PC-3 (cell line): ENCODE results near the gene PIGK. TPM values are rescaled to one million over a fixed set of nuclear protein-coding genes. Genes with fewer than 3 reads are reported as not detected.

Experiments
- ATAC-seq: fragments of 200-7000 bp; cut with Tn5 transposase; 2 replicates; pipeline ENCODE4 v1.9.1; 2020; ENCODE audit warnings: mild to moderate bottlenecking, moderate library complexity
- BruUV-seq: library from RNA; stranded (reverse); fragments of 400-500 nt; replicated peaks from 2 replicates; lab custom pipeline; 2021; lab: Mats Ljungman, UMichigan
- CTCF ChIA-PET: fragments of 300-600 bp; sonication (Branson Sonifier 250); formaldehyde crosslinking; loops from one replicate; lab custom pipeline; 2022; ENCODE audit warnings: antibody characterized with exemption; lab: Charles Lee
- POLR2A ChIA-PET: fragments of 300-600 bp; sonication (Branson Sonifier 250); formaldehyde crosslinking; loops from one replicate; lab custom pipeline; 2022; ENCODE audit warnings: antibody characterized with exemption; ENCODE audit not compliant: unreplicated experiment; lab: Charles Lee
- DNase-seq: peaks from one replicate; pipeline ENCODE4 v3.0.0-alpha.2; 2015
- H2AFZ ChIP-seq: fragments of 300-600 bp; sonication (generic); 2 replicates; pipeline ENCODE4 v1.6.0; 2016; ENCODE audit warnings: antibody characterized with exemption, low read length
- H3F3A ChIP-seq: fragments of 300-600 bp; sonication (generic); one replicate; pipeline ENCODE4 v1.6.0; 2017; ENCODE audit warnings: antibody characterized with exemption, low read length, control low read depth, mild to moderate bottlenecking; ENCODE audit not compliant: unreplicated experiment
- H3K27ac ChIP-seq: fragments of 300-600 bp; sonication (generic); 2 replicates; pipeline ENCODE4 v1.5.1; 2016; ENCODE audit warnings: mild to moderate bottlenecking, low read length
- H3K27me3 ChIP-seq: fragments of 300-600 bp; sonication (generic); 2 replicates; pipeline ENCODE4 v1.6.1; 2016; ENCODE audit warnings: low read length, mixed read lengths
- H3K36me3 ChIP-seq: fragments of 300-600 bp; sonication (generic); 2 replicates; pipeline ENCODE4 v1.6.1; 2016; ENCODE audit warnings: low read depth, mixed run types, low read length, mixed read lengths
- H3K4me1 ChIP-seq: fragments of 300-600 bp; sonication (generic); 2 replicates; pipeline ENCODE4 v1.5.1; 2016; ENCODE audit warnings: low read length; ENCODE audit not compliant: insufficient read depth
- H3K4me2 ChIP-seq: fragments of 300-600 bp; sonication (generic); 2 replicates; pipeline ENCODE4 v1.6.0; 2016; ENCODE audit warnings: low read length
- H3K4me3 ChIP-seq: fragments of 300-600 bp; sonication (generic); 2 replicates; pipeline ENCODE4 v1.5.1; 2016; ENCODE audit warnings: mild to moderate bottlenecking, low read length, mixed read lengths
- H3K79me2 ChIP-seq: fragments of 300-600 bp; sonication (generic); 2 replicates; pipeline ENCODE4 v1.6.1; 2017; ENCODE audit warnings: low read length, mixed read lengths
- H3K9ac ChIP-seq: fragments of 300-600 bp; sonication (generic); 2 replicates; pipeline ENCODE4 v1.6.0; 2016; ENCODE audit warnings: mild to moderate bottlenecking, low read length
- H3K9me2 ChIP-seq: fragments of 300-600 bp; sonication (generic); replicated peaks from 2 replicates; pipeline ENCODE4 v1.6.1; 2016; ENCODE audit warnings: mixed run types, low read length, mixed read lengths
- H3K9me3 ChIP-seq: fragments of 300-600 bp; sonication (generic); 2 replicates; pipeline ENCODE4 v1.6.1; 2016; ENCODE audit warnings: low read length, mixed read lengths
- H4K20me1 ChIP-seq: fragments of 300-600 bp; sonication (generic); 2 replicates; pipeline ENCODE4 v1.6.1; 2016; ENCODE audit warnings: low read length, mixed read lengths
- EZH2 ChIP-seq: fragments of 300-600 bp; sonication (generic); IDR thresholded peaks from one replicate; pipeline ENCODE4 v1.6.1; 2017; ENCODE audit warnings: antibody characterized with exemption, mild to moderate bottlenecking, low read length; ENCODE audit not compliant: unreplicated experiment
- EZH2phosphoT487 ChIP-seq: fragments of 300-600 bp; sonication (generic); IDR thresholded peaks from 2 replicates; pipeline ENCODE4 v1.6.1; 2018; ENCODE audit warnings: mild to moderate bottlenecking, antibody characterized with exemption, low read length, borderline replicate concordance
- intact Hi-C: fragments of 100-400 bp; cut with micrococcal nuclease; formaldehyde crosslinking; loops from 2 replicates; pipeline ENCODE4 v1.9.0; 2023
- total RNA-seq: library from RNA; depleted of rRNA; stranded (reverse); fragments of >200 nt; gene quantifications from 2 replicates; pipeline ENCODE4 v1.2.3, GENCODE V29; 2014
- TF ChIP-seq, protein P1 (sequence below): fragments of 300-600 bp; sonication (generic); conservative IDR thresholded peaks from 2 replicates; pipeline ENCODE4 v1.5.1; 2017; ENCODE audit warnings: antibody characterized with exemption, low read depth, mild to moderate bottlenecking, low read length

PIGK gene
- total RNA-seq, 1 experiment from 2014 or later, result 24.8 TPM

- no peak overlapping the region for H3K4me3 ChIP-seq
- H2AFZ ChIP-seq, result no peak overlapping the region
- ChIA-PET POLR2A (no interaction called here), CTCF (no interaction called here)
- H3K36me3 ChIP-seq, result no peaks in the 10 kb centered on the region; the same call in 1 of the 2 replicates
- ATAC-seq (no peak), DNase-seq (no peak)
- no peak overlapping the region for H3K9ac ChIP-seq
- H3K9me2 ChIP-seq, result no peaks in the 10 kb centered on the region
- no peaks in the 10 kb centered on the region for H4K20me1 ChIP-seq
- no peaks in the 10 kb centered on the region for H3K79me2 ChIP-seq
- H3K4me2 ChIP-seq, result no peak overlapping the region
- TF ChIP-seq EZH2phosphoT487, result no peak
- no peak for TF ChIP-seq EZH2
- TF ChIP-seq, protein P1, sequence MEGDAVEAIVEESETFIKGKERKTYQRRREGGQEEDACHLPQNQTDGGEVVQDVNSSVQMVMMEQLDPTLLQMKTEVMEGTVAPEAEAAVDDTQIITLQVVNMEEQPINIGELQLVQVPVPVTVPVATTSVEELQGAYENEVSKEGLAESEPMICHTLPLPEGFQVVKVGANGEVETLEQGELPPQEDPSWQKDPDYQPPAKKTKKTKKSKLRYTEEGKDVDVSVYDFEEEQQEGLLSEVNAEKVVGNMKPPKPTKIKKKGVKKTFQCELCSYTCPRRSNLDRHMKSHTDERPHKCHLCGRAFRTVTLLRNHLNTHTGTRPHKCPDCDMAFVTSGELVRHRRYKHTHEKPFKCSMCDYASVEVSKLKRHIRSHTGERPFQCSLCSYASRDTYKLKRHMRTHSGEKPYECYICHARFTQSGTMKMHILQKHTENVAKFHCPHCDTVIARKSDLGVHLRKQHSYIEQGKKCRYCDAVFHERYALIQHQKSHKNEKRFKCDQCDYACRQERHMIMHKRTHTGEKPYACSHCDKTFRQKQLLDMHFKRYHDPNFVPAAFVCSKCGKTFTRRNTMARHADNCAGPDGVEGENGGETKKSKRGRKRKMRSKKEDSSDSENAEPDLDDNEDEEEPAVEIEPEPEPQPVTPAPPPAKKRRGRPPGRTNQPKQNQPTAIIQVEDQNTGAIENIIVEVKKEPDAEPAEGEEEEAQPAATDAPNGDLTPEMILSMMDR, result no peak
- H3K27me3 ChIP-seq, result no peaks in the 10 kb centered on the region
- H3K27ac ChIP-seq, result no peak overlapping the region
- no peaks in the 10 kb centered on the region for H3K4me1 ChIP-seq
- H3K9me3 ChIP-seq, result peaks cover 33% of the 10 kb centered on the region
- no peaks in the 10 kb centered on the region for H3F3A ChIP-seq
- intact Hi-C loops, result no loop called here
- no TSS peak for BruUV-seq
Observed at GRCh38 chr1:77253211-77253610, 34.0 kb upstream of the PIGK start.

GRCh38 chr1:77250126-77250525, 30.9 kb upstream of the PIGK start:
- peaks cover 33% of the 10 kb centered on the region for H3K9me3 ChIP-seq
- no peak overlapping the region for H3K9ac ChIP-seq
- CTCF ChIA-PET, result no interaction called here
- H3K79me2 ChIP-seq, result no peaks in the 10 kb centered on the region
- no peak overlapping the region for H2AFZ ChIP-seq
- DNase-seq, result no peak
- H4K20me1 ChIP-seq, result no peaks in the 10 kb centered on the region
- H3K36me3 ChIP-seq, result no peaks in the 10 kb centered on the region; the same call in 1 of the 2 replicates
- H3K27ac ChIP-seq, result no peak overlapping the region
- no peaks in the 10 kb centered on the region for H3K9me2 ChIP-seq
- POLR2A ChIA-PET, result no interaction called here
- H3K4me1 ChIP-seq, result no peaks in the 10 kb centered on the region
- no peak overlapping the region for H3K4me3 ChIP-seq
- H3K4me2 ChIP-seq, result no peak overlapping the region
- TF ChIP-seq, protein P1, result no peak
- TF ChIP-seq EZH2, result no peak
- no peak for TF ChIP-seq EZH2phosphoT487
- H3K27me3 ChIP-seq, result no peaks in the 10 kb centered on the region
- BruUV-seq, result no TSS peak
- intact Hi-C loops, result no loop called here
- no peaks in the 10 kb centered on the region for H3F3A ChIP-seq
- no peak for ATAC-seq

DNA sequence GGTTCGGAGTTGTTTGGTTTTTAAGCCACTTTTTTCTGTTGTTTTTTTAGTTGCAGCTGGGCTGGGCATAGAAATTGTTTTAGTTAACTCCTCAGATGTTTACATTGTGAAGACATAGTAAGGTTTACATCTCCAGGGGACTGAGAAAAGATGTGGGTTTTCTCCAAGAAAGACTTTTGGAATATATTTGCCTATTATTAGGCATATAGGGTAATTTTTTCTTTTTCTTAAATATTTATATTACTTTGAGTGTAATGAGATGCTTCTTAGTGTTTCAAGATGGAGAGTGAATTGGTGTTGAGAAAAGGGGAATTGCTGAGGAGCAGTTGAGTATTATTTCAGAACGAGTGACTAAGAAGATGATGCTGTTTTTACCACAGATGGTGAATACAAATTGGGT, 26.6 kb upstream of the PIGK start:
- Histone ChIP-seq H3K36me3 (no peaks in the 10 kb centered on the region; the same call in 1 of the 2 replicates), H3K4me1 (no peaks in the 10 kb centered on the region), H2AFZ (no peak overlapping the region), H3K9me3 (peaks cover 9% of the 10 kb centered on the region; the same call in 1 of the 2 replicates), H3K4me3 (no peak overlapping the region), H3F3A (no peaks in the 10 kb centered on the region), H3K4me2 (no peak overlapping the region), H3K27ac (no peak overlapping the region), H3K9me2 (no peaks in the 10 kb centered on the region), H4K20me1 (no peaks in the 10 kb centered on the region), H3K9ac (no peak overlapping the region), H3K79me2 (no peaks in the 10 kb centered on the region), H3K27me3 (no peaks in the 10 kb centered on the region)
- TF ChIP-seq, protein P1, result no peak
- no peak for TF ChIP-seq EZH2phosphoT487
- no peak for TF ChIP-seq EZH2
- ATAC-seq (no peak), DNase-seq (no peak)
- intact Hi-C loops, result no loop called here
- ChIA-PET CTCF (no interaction called here), POLR2A (no interaction called here)
- no TSS peak for BruUV-seq
